ENCODE measurements around the gene ANKRD52. TPM values are rescaled to one million over a fixed set of nuclear protein-coding genes. Genes with fewer than 3 reads are reported as not detected.
A peak's percentile ranks its signal among the peaks of the same experiment; 100 is the strongest.

Gene ANKRD52
- total RNA-seq, 1 experiment from 2014 or later, result 56.6 TPM

GRCh38 chr12:56206452-56207166, 51.6 kb downstream of the ANKRD52 start:
- DNase-seq (ENCODE audit: low read depth, low spot score), result no peak
- Histone ChIP-seq H3K27me3 (ENCODE audit: insufficient read depth, low read length) (no peaks in the 10 kb centered on the region), H3K36me3 (ENCODE audit: control insufficient read depth in 1 of 2, insufficient read depth in 2 of 2, low read length in 2 of 2) (peaks cover 22 to 23% of the 10 kb centered on the region in 2 experiments), H3K27ac (ENCODE audit: low read depth, low read length) (no peak overlapping the region), H3K79me2 (ENCODE audit: insufficient read depth, low read length) (no peaks in the 10 kb centered on the region), H3K9me2 (ENCODE audit: insufficient read depth) (no peaks in the 10 kb centered on the region), H3K4me1 (ENCODE audit: control insufficient read depth in 1 of 2, insufficient read depth in 2 of 2, low read length in 2 of 2) (no peaks in the 10 kb centered on the region), H3K9ac (ENCODE audit: low read length) (no peak overlapping the region), H4K20me1 (ENCODE audit: insufficient read depth) (no peaks in the 10 kb centered on the region), H3K4me3 (replicated peaks in 1 of 2; ENCODE audit: low read depth in 1 of 2, low read length in 2 of 2) (no peak overlapping the region), H3K4me2 (ENCODE audit: low read length) (no peak overlapping the region), H2AFZ (ENCODE audit: low read depth, low read length, poor library complexity, severe bottlenecking) (no peak overlapping the region), H3K9me3 (ENCODE audit: control insufficient read depth in 1 of 2, insufficient read depth in 1 of 2, low read depth in 1 of 2, low read length in 2 of 2) (no peaks in the 10 kb centered on the region)
- TF ChIP-seq RAD21 (IDR thresholded peaks at IDR 0.05; ENCODE audit: low read depth) (peak; percentile 74), ELF1 (IDR thresholded peaks at IDR 0.05; ENCODE audit: borderline replicate concordance, low read depth) (no peak), CTCF (IDR thresholded peaks at IDR 0.05 in 2 of 3, conservative IDR thresholded peaks at IDR 0.05 in 1 of 3; ENCODE audit: borderline replicate concordance in 1 of 3, insufficient read depth in 1 of 3, low read depth in 2 of 3, low read length in 2 of 3) (peak; percentile 69 to 82 (median 74); a peak in 5 of 6 replicates)
- intact Hi-C loops (cut with micrococcal nuclease), result loop anchor here (2.0 to 5.0 kb wide), 2 partner anchors 18 to 256 kb away; partner anchors contain the start of gene NABP2
- ChIA-PET RAD21 (ENCODE audit: low non-redundant PET in 1 of 2, low total read pairs in 2 of 2, uncharacterized antibody in 2 of 2, unreplicated experiment in 2 of 2) (interaction anchor here in 1 of 2 experiments (0.9 to 1.3 kb wide), 2 partner anchors 15 to 258 kb away, joined by 3 to 5 read pairs; partner anchors contain the start of gene RNF41), POLR2A (interaction anchor here (1.1 to 2.4 kb wide), 3 partner anchors 15 to 154 kb away, joined by 3 to 13 read pairs (median 4); partner anchors contain the start of genes ESYT1, RNF41 and STAT2), CTCF (interaction anchor here (0.8 to 2.2 kb wide), 9 partner anchors 10 to 468 kb away, joined by 3 to 13 read pairs (median 4); partner anchors contain the start of genes ESYT1, RNF41 and SMARCC2)
- no TSS peak for BruUV-seq (replicated peaks)
- peak; percentile 92 for ATAC-seq

- Histone ChIP-seq H4K20me1 (ENCODE audit: insufficient read depth) (no peaks in the 10 kb centered on the region), H3K9ac (ENCODE audit: low read length) (no peak overlapping the region), H2AFZ (ENCODE audit: low read depth, low read length, poor library complexity, severe bottlenecking) (no peak overlapping the region), H3K4me1 (ENCODE audit: control insufficient read depth in 1 of 2, insufficient read depth in 2 of 2, low read length in 2 of 2) (no peaks in the 10 kb centered on the region), H3K27me3 (ENCODE audit: insufficient read depth, low read length) (no peaks in the 10 kb centered on the region), H3K4me3 (replicated peaks in 1 of 2; ENCODE audit: low read depth in 1 of 2, low read length in 2 of 2) (no peak overlapping the region), H3K36me3 (ENCODE audit: control insufficient read depth in 1 of 2, insufficient read depth in 2 of 2, low read length in 2 of 2) (peaks cover 21% of the 10 kb centered on the region in 2 experiments), H3K9me3 (ENCODE audit: control insufficient read depth in 1 of 2, insufficient read depth in 1 of 2, low read depth in 1 of 2, low read length in 2 of 2) (no peaks in the 10 kb centered on the region), H3K9me2 (ENCODE audit: insufficient read depth) (no peaks in the 10 kb centered on the region), H3K4me2 (ENCODE audit: low read length) (no peak overlapping the region), H3K79me2 (ENCODE audit: insufficient read depth, low read length) (no peaks in the 10 kb centered on the region), H3K27ac (ENCODE audit: low read depth, low read length) (no peak overlapping the region)
- ChIA-PET POLR2A (interaction anchor here (1.1 to 2.4 kb wide), 3 partner anchors 11 to 78 kb away, joined by 3 to 13 read pairs (median 4); partner anchors contain the start of genes ESYT1 and RNF41), RAD21 (ENCODE audit: low non-redundant PET in 1 of 2, low total read pairs in 2 of 2, uncharacterized antibody in 2 of 2, unreplicated experiment in 2 of 2) (interaction anchor here in 1 of 2 experiments (1.3 kb wide), 1 partner anchor 17 kb away, joined by 5 read pairs; the partner anchor contains the start of gene RNF41), CTCF (interaction anchor here (0.5 to 2.2 kb wide), 4 partner anchors 78 to 331 kb away, joined by 3 to 13 read pairs (median 4); partner anchors contain the start of gene ESYT1)
- intact Hi-C loops (cut with micrococcal nuclease), result loop anchor here (5.0 kb wide), 1 partner anchor 257 kb away; no protein-coding TSS in a partner anchor
- no peak for TF ChIP-seq REST (IDR thresholded peaks at IDR 0.05; ENCODE audit: low read depth)
- TF ChIP-seq JUND (IDR thresholded peaks at IDR 0.05), result no peak
- TF ChIP-seq ZFX (IDR thresholded peaks at IDR 0.05), result no peak
- peak in 1 of 3 experiments; percentile 37; a peak in 1 of 6 replicates for TF ChIP-seq CTCF (IDR thresholded peaks at IDR 0.05 in 2 of 3, conservative IDR thresholded peaks at IDR 0.05 in 1 of 3; ENCODE audit: borderline replicate concordance in 1 of 3, insufficient read depth in 1 of 3, low read depth in 2 of 3, low read length in 2 of 3)
- BruUV-seq (replicated peaks), result no TSS peak
- ATAC-seq (0 out of 2 replicates have a peak, but pooled peaks have one; percentile 32), DNase-seq (ENCODE audit: low read depth, low spot score) (no peak)
Measured at GRCh38 chr12:56205445-56205844, 52.7 kb downstream of the ANKRD52 start.

All from HCT116 (cell line).